ENCODE data around the gene ATP6V1E1. TPM values are rescaled to one million over a fixed set of nuclear protein-coding genes. Genes with fewer than 3 reads are reported as not detected.

The ATP6V1E1 gene
- total RNA-seq, 1 experiment from 2014 or later, result 89.2 TPM

GRCh38 chr22:17579535-17579981 is 49.0 kb downstream of the ATP6V1E1 start:
- no peak for TF ChIP-seq CTCF (conservative IDR thresholded peaks at IDR 0.05)
- H4K5ac ChIP-seq (ENCODE audit: insufficient read length, low read depth, low read length), result no peak overlapping the region
- no CpG with 5 or more reads among the region's 14 CpGs for WGBS (ENCODE audit: extremely low coverage, insufficient read length, low lambda C conversion rate)
- Mint-ChIP-seq H3K4me3 (no peak overlapping the region), H3K4me1 (peaks cover 12 to 13% of the 10 kb centered on the region in 2 experiments), H3K27ac (peak overlapping the region in 2 of 3 experiments; percentile 2 to 24; a peak in 1 of 7 replicates), H3K27me3 (ENCODE audit: low read depth) (no peaks in the 10 kb centered on the region; the same call in 1 of the 2 replicates), H3K36me3 (ENCODE audit: insufficient read depth in 1 of 3, low read depth in 3 of 3) (peaks cover 0 to 2% (median 0%) of the 10 kb centered on the region in 3 experiments; a peak in 1 of 7 replicates), H3K9me3 (no peaks in the 10 kb centered on the region)
- H3K4ac ChIP-seq (ENCODE audit: low read depth, low read length), result no peak overlapping the region
- no peak overlapping the region for H4K8ac ChIP-seq (replicated peaks; ENCODE audit: insufficient read length, low read depth, low read length)
- no peak overlapping the region for H3T11ph ChIP-seq (ENCODE audit: low read length)
- no peak overlapping the region for H3K23ac ChIP-seq (ENCODE audit: insufficient read length, low read depth, low read length)
- no peak overlapping the region for H3K9ac ChIP-seq (ENCODE audit: extremely low read depth, insufficient read length, low read length)
- H3K79me1 ChIP-seq (ENCODE audit: insufficient read depth, low read depth, low read length, poor library complexity, severe bottlenecking), result no peaks in the 10 kb centered on the region
- H3K23me2 ChIP-seq (ENCODE audit: insufficient read length, low read depth, low read length, poor library complexity, severe bottlenecking), result no peaks in the 10 kb centered on the region
- no peak overlapping the region for H2AK5ac ChIP-seq (ENCODE audit: insufficient read length, low read length)
- H4K20me1 ChIP-seq (ENCODE audit: control insufficient read depth, insufficient read depth, insufficient read length), result no peaks in the 10 kb centered on the region
- H3K9me3 ChIP-seq (ENCODE audit: control insufficient read depth, low read depth, low read length), result no peaks in the 10 kb centered on the region
- H3K27ac ChIP-seq (ENCODE audit: insufficient read length, low read depth, low read length), result no peak overlapping the region
- no peaks in the 10 kb centered on the region for H3K4me1 ChIP-seq (ENCODE audit: insufficient read depth, low read length)
- no peak overlapping the region for H2BK5ac ChIP-seq (ENCODE audit: insufficient read length, low read length)
- no peak overlapping the region for H3K56ac ChIP-seq (ENCODE audit: insufficient read length, low read depth, low read length)
- H2BK120ac ChIP-seq (ENCODE audit: low read depth, low read length, poor library complexity, severe bottlenecking), result no peak overlapping the region
- no peak overlapping the region for H2AFZ ChIP-seq (ENCODE audit: low read length)
- no peaks in the 10 kb centered on the region for H3K79me2 ChIP-seq (ENCODE audit: insufficient read depth, low read length)
- no peak overlapping the region for H2BK15ac ChIP-seq (ENCODE audit: low read depth, low read length)
- DNase-seq, result no peak
- no peak overlapping the region for H3K18ac ChIP-seq (ENCODE audit: insufficient read length, low read depth, low read length)
- no peak overlapping the region for H4K91ac ChIP-seq (ENCODE audit: insufficient read length, low read depth, low read length)
- H2BK20ac ChIP-seq (ENCODE audit: low read depth, low read length, poor library complexity, severe bottlenecking), result no peak overlapping the region
- H2BK12ac ChIP-seq (ENCODE audit: insufficient read length, low read depth, low read length), result no peak overlapping the region
- H3K4me2 ChIP-seq (ENCODE audit: insufficient read depth, insufficient read length, low read length), result no peak overlapping the region
- H3K14ac ChIP-seq (ENCODE audit: insufficient read depth, low read length), result no peak overlapping the region
- no peaks in the 10 kb centered on the region for H3K27me3 ChIP-seq (ENCODE audit: insufficient read depth, low read length)
